Right cardiac atrium (tissue), 5 donors: ENCODE results near the gene FAM216B. TPM values are rescaled to one million over a fixed set of nuclear protein-coding genes. Genes with fewer than 3 reads are reported as not detected.
A peak's percentile ranks its signal among the peaks of the same experiment; 100 is the strongest.
"Not testable (repeated sequence)": the region's sequence is repeated elsewhere in the genome, so short reads cannot be mapped to it uniquely, and the experiment has no call there.

ENCODE experiments used
- ATAC-seq, 2 donors: fragments of 200-7000 bp; cut with Tn5 transposase; one replicate each; pipeline versions ENCODE4 v1.8.0 to v1.9.1; 2020; ENCODE audit warnings: moderate library complexity in 2 of 2, mild to moderate bottlenecking in 1 of 2
- DNase-seq, 3 donors: peaks; one replicate each; pipeline ENCODE4 v3.0.0-alpha.2; 2020
- H3K27ac ChIP-seq: one replicate; pipeline ENCODE4 v1.5.1; 2013; ENCODE audit warnings: mild to moderate bottlenecking, low read length, control low read depth, moderate library complexity
- H3K27me3 ChIP-seq: one replicate; pipeline ENCODE4 v1.6.1; 2013; ENCODE audit not compliant: control insufficient read depth, insufficient read depth
- H3K4me1 ChIP-seq: one replicate; pipeline ENCODE4 v1.6.1; 2013; ENCODE audit warnings: low read length; ENCODE audit not compliant: control insufficient read depth, insufficient read depth
- H3K4me3 ChIP-seq: one replicate; pipeline ENCODE4 v1.5.1; 2013; ENCODE audit warnings: low read length, control low read depth
- H3K9me3 ChIP-seq: one replicate; pipeline ENCODE4 v1.6.1; 2013; ENCODE audit warnings: low read length; ENCODE audit not compliant: control insufficient read depth
- WGBS: extraction: QIAGEN DNeasy Blood & Tissue Kit; methylation state at CpG from one replicate; pipeline ENCODE4 v1.1.7; 2013; 5-methylcytosine and 5-hydroxymethylcytosine counted together
- intact Hi-C, 4 donors: fragments of 100-400 bp; cut with DNase I; formaldehyde crosslinking; loops; one replicate each; pipeline versions ENCODE4 v1.11.0 to v1.14.0; 2022 to 2023
- polyA plus RNA-seq: library from polyadenylated mRNA; stranded (reverse); fragments of 200-250 nt; gene quantifications from one replicate; pipeline ENCODE4 v1.2.3, GENCODE V29; 2013
- total RNA-seq, 4 donors: library from RNA; stranded (reverse); fragmentation: NEBNext Ultra II Directional; extraction: Animal tissue kit (Norgen Biotek cat#: 25700); gene quantifications; one replicate each; pipeline ENCODE4 v1.2.1, GENCODE V29; 2021
- donor health status: healthy with polysubstance abuse.
- donor health status: DM: no; HTN: yes; CAD: no.
- donor health status: DM: no; HTN: no; CAD: no.
- donor health status: DM: no; HTN: yes; CAD: no; lungs with severe emphysema.
- donor health status: DM: yes; HTN: yes; CAD: no.

Gene FAM216B
- total and polyA plus RNA-seq, 5 donors, result 10.5 to 91.9 (median 47.0) TPM

- Histone ChIP-seq H3K27me3 (no peaks in the 10 kb centered on the region), H3K4me1 (peaks cover 3% of the 10 kb centered on the region), H3K27ac (no peak overlapping the region), H3K4me3 (no peak overlapping the region), H3K9me3 (no peaks in the 10 kb centered on the region)
- WGBS, result 94% methylated on average over 2 of the region's 2 CpGs
- no peak for ATAC-seq
- intact Hi-C loops, result no loop called here
- DNase-seq, result no peak
Measured at GRCh38 chr13:42752731-42753130, 28.7 kb upstream of the FAM216B start.

- Histone ChIP-seq H3K27ac (no peak overlapping the region), H3K4me1 (peaks cover 3% of the 10 kb centered on the region), H3K4me3 (no peak overlapping the region), H3K27me3 (no peaks in the 10 kb centered on the region), H3K9me3 (no peaks in the 10 kb centered on the region)
- intact Hi-C loops, result no loop called here
- peak; percentile 51 to 56 for ATAC-seq
- WGBS, result 52% methylated on average over 5 of the region's 5 CpGs
- DNase-seq, result peak in 2 of 3 donors; percentile 28 to 60
Measured at GRCh38 chr13:42753697-42754096, 27.7 kb upstream of the FAM216B start.

- Histone ChIP-seq H3K27ac (no peak overlapping the region), H3K4me1 (peaks cover 3% of the 10 kb centered on the region), H3K27me3 (no peaks in the 10 kb centered on the region), H3K9me3 (no peaks in the 10 kb centered on the region), H3K4me3 (no peak overlapping the region)
- no peak for ATAC-seq
- intact Hi-C loops, result no loop called here
- no peak for DNase-seq
- 71% methylated on average over 1 of the region's 1 CpG for WGBS
Measured at GRCh38 chr13:42754801-42755510, 26.4 kb upstream of the FAM216B start.

- WGBS, result 86% methylated on average over 2 of the region's 2 CpGs
- DNase-seq, result no peak
- no peak for ATAC-seq
- intact Hi-C loops, result no loop called here
- no peaks in the 10 kb centered on the region for H3K9me3 ChIP-seq
- no peak overlapping the region for H3K27ac ChIP-seq
- no peaks in the 10 kb centered on the region for H3K27me3 ChIP-seq
- no peaks in the 10 kb centered on the region for H3K4me1 ChIP-seq
- no peak overlapping the region for H3K4me3 ChIP-seq
Measured at GRCh38 chr13:42757678-42758420, 23.5 kb upstream of the FAM216B start.

GRCh38 chr13:42758515-42758914, 22.9 kb upstream of the FAM216B start:
- no peaks in the 10 kb centered on the region for H3K9me3 ChIP-seq
- no peaks in the 10 kb centered on the region for H3K4me1 ChIP-seq
- ATAC-seq (no peak), DNase-seq (no peak)
- no peaks in the 10 kb centered on the region for H3K27me3 ChIP-seq
- WGBS, result 91% methylated on average over 3 of the region's 3 CpGs
- H3K27ac ChIP-seq, result no peak overlapping the region
- H3K4me3 ChIP-seq, result no peak overlapping the region
- intact Hi-C loops, result no loop called here

- peak; percentile 35 to 68 (median 65) for DNase-seq
- Histone ChIP-seq H3K4me3 (no peak overlapping the region), H3K9me3 (no peaks in the 10 kb centered on the region), H3K4me1 (no peaks in the 10 kb centered on the region), H3K27me3 (no peaks in the 10 kb centered on the region), H3K27ac (peak overlapping the region; percentile 27)
- peak; percentile 87 to 88 for ATAC-seq
- intact Hi-C loops, result no loop called here
- WGBS, result 33% methylated on average over 5 of the region's 5 CpGs
Measured at GRCh38 chr13:42760951-42761350, 20.4 kb upstream of the FAM216B start.

- intact Hi-C loops, result no loop called here
- no peak overlapping the region for H3K27ac ChIP-seq
- no peak for ATAC-seq
Measured at GRCh38 chr13:42762251-42762650, 19.1 kb upstream of the FAM216B start.

GRCh38 chr13:42762917-42763316, 18.5 kb upstream of the FAM216B start:
- WGBS, result 57% methylated on average over 2 of the region's 2 CpGs
- no peaks in the 10 kb centered on the region for H3K9me3 ChIP-seq
- ATAC-seq, result peak; percentile 46 to 73
- no peak for DNase-seq
- H3K4me3 ChIP-seq, result no peak overlapping the region
- no peak overlapping the region for H3K27ac ChIP-seq
- no peaks in the 10 kb centered on the region for H3K27me3 ChIP-seq
- no peaks in the 10 kb centered on the region for H3K4me1 ChIP-seq
- intact Hi-C loops, result no loop called here

More at GRCh38 chr13:42762251-42762650, 19.1 kb upstream of the FAM216B start:
- Histone ChIP-seq H3K4me1 (no peaks in the 10 kb centered on the region), H3K9me3 (no peaks in the 10 kb centered on the region), H3K4me3 (no peak overlapping the region), H3K27me3 (no peaks in the 10 kb centered on the region)
- no peak for DNase-seq
- WGBS, result 95% methylated on average over 3 of the region's 3 CpGs

GRCh38 chr13:42766016-42766415, 15.4 kb upstream of the FAM216B start:
- 67% methylated on average over 1 of the region's 1 CpG for WGBS
- no peak overlapping the region for H3K27ac ChIP-seq
- intact Hi-C loops, result no loop called here
- no peak for ATAC-seq
- no peaks in the 10 kb centered on the region for H3K4me1 ChIP-seq
- H3K27me3 ChIP-seq, result no peaks in the 10 kb centered on the region
- DNase-seq, result no peak
- H3K9me3 ChIP-seq, result no peaks in the 10 kb centered on the region
- H3K4me3 ChIP-seq, result no peak overlapping the region

GRCh38 chr13:42769650-42770049, 11.7 kb upstream of the FAM216B start:
- no peaks in the 10 kb centered on the region for H3K4me1 ChIP-seq
- H3K4me3 ChIP-seq, result no peak overlapping the region
- H3K27ac ChIP-seq, result no peak overlapping the region
- ATAC-seq (no peak), DNase-seq (no peak)
- no peaks in the 10 kb centered on the region for H3K27me3 ChIP-seq
- intact Hi-C loops, result no loop called here
- 91% methylated on average over 3 of the region's 3 CpGs for WGBS
- H3K9me3 ChIP-seq, result no peaks in the 10 kb centered on the region

- H3K27me3 ChIP-seq, DNase-seq, intact Hi-C loops, H3K4me3 ChIP-seq, H3K27ac ChIP-seq, ATAC-seq, H3K9me3 ChIP-seq, H3K4me1 ChIP-seq: not testable (repeated sequence)
- 73% methylated on average over 6 of the region's 6 CpGs for WGBS
Measured at GRCh38 chr13:42776558-42776957, 4.8 kb upstream of the FAM216B start.
